ENCODE measurements around the gene LTBP4. TPM values are rescaled to one million over a fixed set of nuclear protein-coding genes. Genes with fewer than 3 reads are reported as not detected.
"Not testable (repeated sequence)": the region's sequence is repeated elsewhere in the genome, so short reads cannot be mapped to it uniquely, and the experiment has no call there.

The LTBP4 gene
- total RNA-seq, 1 donor from 2014 or later, result 55.5 TPM

DNA sequence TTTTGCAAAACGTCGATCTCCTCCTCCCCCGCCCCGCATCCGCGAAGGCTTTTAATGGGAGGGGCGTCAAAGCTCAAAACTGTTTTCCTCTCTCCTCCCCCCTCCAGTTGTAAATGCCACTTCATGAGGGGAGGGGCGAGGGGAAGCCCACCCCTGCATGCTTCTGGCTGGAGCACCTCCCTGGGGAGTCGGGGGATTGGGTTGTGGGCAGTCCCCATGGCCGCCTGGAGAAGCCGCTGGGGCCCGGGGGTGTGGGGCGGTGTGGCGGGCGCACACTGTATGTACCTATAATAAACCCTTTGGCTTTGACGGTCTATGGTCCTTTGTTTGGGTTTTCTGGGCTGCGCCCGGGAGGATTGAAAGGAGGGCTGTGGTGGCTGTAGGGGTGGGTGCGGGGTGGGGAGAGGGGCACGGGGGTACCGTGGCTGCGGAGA, 25.0 kb upstream of the LTBP4 start:
- intact Hi-C loops (cut with micrococcal nuclease), result loop anchor here (1.0 to 10.0 kb wide), 8 partner anchors 9 to 1451 kb away; partner anchors contain the start of genes AKT2, C19orf47, PAK4 and PLD3

DNA sequence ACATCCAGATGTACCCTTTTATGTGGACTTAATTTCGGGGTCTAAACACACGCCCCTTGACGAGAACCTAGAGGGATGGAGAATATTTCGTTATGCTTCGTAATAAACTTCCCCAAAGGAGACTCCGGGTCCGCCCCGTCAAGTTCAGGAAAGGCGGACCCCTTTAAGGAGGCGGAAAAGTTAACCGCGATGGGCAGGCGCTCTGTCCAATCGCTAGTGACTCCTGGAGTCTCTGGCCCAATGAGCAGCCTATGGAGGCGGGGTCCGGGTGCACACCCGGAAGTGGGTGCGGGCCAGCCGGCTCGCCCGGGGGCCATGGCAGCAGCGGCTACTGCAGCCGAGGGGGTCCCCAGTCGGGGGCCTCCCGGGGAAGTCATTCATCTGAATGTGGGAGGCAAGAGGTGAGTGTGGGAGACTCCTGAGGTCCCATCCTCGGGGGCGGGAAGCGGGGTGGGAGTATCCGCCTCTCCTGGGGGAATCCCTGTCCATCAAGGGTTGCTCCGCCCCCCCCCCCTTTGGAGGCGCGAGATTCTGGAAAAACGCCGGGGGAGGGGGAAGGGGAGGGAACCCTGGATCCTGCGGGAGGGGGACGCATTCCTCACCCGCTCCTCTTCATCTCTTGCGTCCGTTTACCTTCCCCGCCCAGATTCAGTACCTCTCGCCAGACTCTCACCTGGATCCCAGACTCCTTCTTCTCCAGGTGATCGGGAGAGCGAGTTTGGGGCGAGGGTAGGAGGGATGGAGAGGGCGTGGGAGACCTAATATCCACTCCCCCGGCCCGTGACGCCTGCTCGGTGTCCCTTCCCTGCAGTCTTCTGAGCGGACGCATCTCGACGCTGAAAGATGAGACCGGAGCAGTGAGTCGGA, 24.4 kb upstream of the LTBP4 start, which contains the start of gene SHKBP1:
SHKBP1 (plus strand) TSS at position 289 of the 867 bp plus-strand sequence; CDS start at position 316, 27 bp downstream.
- intact Hi-C loops (cut with micrococcal nuclease), result loop anchor here (1.0 to 10.0 kb wide), 8 partner anchors 8 to 1452 kb away; partner anchors contain the start of genes AKT2, C19orf47, PAK4 and PLD3

DNA sequence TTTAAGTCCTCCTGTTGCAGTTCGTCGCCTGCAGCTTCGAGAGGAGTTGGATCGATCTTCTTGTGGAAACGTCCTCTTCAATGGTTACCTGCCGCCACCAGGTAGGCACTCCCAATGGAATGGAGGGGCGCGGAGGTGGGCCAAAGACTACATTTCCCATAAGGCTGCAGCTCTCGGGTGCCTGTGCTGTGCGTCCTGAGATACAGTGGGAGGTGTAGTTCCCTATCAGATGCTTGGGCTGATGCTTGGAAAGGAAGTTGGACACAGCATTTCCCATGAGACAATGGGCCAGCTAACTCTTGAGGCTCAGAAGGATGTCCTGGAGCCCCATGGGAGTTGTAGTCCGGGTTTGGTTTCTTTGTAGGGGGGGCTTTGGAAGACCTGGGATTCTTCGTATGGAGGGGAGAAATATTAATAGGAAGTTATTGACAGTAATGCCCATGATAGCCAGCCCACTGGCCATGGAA, 22.7 kb upstream of the LTBP4 start:
- intact Hi-C loops (cut with micrococcal nuclease), result loop anchor here (1.0 to 10.0 kb wide), 3 partner anchors 8 to 1454 kb away; partner anchors contain the start of genes C19orf47, PAK4 and PLD3

DNA sequence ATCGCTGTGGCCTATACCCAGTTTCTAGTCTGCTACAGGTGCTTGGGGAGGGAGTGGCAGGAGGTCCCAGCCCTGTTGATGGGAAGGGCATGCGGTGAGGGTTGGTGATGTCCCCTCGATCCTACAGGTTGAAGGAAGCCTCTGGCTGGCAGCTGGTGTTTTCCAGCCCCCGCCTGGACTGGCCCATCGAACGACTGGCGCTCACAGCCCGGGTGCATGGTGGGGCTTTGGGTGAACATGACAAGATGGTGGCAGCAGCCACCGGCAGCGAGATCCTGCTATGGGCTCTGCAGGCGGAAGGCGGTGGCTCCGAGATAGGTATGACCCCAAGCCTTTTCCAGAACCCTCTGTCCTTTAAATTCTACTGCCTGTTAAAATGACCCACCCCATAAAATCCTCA, 20.6 kb upstream of the LTBP4 start:
- intact Hi-C loops (cut with micrococcal nuclease), result no loop called here

DNA sequence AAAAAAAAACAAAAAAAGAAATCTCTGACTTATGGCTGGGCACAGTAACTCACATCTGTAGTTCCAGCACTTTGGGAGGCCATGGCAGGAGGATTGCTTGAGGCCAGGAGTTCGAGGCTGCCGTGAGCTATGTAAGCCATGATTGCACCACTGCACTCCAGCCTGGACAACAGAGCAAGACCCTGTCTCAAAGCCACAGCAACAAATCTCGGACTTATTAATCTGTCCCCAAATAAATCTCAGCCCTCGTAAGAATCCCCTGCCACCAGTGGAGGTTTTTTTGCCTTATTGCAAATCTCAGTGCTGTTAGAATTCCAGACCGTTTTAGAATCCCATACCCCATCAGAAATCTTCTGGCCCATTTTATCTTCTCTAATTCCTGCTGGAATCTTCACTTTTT, 19.6 kb upstream of the LTBP4 start:
- intact Hi-C loops (cut with micrococcal nuclease), result no loop called here

DNA sequence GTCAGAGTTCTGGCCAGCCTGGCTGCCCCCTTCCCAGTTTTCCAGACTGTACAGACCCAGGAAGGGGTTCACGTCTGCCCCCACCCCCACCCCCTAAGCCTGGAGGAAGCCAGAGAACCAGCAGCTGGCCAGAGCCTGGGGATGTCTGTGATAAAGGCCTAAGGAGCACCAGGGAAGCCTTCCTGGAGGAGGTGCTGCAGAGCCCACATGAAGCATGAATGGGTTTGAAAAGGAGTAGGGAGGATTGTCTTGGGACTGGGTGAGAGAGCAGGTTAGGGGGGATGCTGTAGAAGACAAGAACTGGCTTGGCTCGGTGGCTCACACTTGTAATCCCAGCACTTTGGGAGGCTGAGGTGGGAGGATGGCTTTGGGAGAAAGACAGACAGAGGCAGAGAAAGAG, 18.7 kb upstream of the LTBP4 start:
- intact Hi-C loops (cut with micrococcal nuclease), result no loop called here

DNA sequence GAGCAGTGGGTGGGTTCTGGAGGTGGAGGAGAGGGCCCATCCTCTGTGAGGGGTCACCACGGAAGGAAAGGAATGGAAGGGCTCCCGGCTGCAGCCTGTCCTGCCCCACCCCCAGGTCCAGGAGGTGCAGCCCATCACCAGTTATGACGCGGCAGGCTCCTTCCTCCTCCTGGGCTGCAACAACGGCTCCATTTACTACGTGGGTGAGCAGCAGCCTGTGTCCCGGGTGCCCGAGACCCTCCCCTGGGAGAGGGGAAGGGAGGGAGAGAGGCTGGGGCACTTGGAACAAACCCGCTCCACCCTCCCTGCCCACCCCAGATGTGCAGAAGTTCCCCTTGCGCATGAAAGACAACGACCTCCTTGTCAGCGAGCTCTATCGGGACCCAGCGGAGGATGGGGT, 17.9 kb upstream of the LTBP4 start:
- intact Hi-C loops (cut with micrococcal nuclease), result no loop called here

DNA sequence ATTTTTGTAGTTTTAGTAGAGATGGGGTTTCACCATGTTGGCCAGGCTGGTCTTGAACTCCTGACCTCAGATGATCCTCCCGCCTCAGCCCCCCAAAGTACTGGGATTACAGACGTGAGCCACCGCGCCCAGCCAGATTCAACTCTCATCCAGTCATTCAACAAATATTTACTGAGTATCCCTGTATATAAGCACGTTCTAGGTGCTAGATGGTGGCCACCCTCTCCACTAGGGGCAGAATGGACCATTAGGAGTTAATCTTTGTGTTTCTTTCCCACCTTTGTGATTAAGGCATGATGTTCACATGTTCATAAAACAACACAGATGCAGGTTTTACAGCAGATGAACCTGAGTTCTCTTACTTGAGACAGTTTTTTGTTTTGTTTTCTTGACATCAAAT, 17.2 kb upstream of the LTBP4 start:
- intact Hi-C loops (cut with micrococcal nuclease), result no loop called here

DNA sequence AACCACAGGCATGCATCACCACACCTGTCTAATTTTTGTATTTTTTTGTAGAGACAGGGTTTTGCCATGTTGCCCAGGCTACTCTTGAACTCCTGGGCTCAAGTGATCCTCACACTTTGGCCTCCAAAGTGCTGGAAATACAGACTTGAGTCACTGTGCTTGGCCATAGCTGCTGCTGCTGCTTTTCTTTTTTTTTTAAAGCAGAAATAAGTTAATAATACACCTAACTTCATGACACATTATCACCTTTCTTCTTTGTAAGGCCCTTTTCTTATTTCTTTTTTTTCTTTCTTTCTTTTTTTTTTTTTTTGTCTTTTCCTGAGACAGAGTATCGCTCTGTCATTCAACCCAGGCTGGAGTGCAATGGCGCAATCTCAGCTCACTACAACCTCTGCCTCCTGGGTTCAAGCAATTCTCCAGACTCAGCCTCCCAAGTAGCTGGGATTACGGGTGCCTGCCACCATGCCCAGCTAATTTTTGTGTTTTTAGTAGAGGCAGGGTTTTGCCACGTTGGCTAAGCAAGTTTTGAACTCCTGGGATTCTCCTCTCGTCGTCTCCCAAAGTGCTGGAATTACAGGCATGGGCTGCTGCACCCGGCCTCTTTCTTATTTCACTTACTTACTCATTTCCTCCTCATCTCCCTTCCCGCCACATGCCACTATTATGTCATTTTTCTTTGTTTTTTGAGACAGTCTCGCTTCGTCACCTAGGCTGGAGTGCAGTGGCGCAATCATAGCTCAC, 15.8 kb upstream of the LTBP4 start:
- intact Hi-C loops (cut with micrococcal nuclease), result loop anchor here (1.0 kb wide), 1 partner anchor 9 kb away; the partner anchor contains the start of gene SHKBP1

DNA sequence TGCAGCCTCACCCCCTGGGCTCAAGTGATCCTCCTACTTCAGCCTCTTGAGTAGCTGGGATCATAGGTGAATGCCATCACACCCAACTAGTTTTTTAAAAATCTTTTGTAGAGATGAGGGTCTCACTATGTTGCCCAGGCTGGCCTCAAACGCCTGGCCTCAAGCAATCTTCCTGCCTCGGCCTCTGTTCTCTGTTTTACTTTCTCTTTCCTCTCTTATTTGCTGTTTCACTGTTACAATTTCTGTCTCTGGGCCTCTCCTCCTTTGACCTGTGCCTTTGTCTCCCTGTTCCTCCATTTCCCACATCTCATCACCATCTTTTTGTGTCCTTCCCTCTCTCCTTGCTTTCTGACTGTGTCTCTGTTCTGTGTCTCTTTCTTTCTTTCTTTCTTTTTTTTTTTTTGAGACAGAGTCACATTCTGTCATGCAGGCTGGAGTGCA, 15.2 kb upstream of the LTBP4 start:
- intact Hi-C loops (cut with micrococcal nuclease), result loop anchor here (1.0 kb wide), 1 partner anchor 10 kb away; the partner anchor contains the start of gene SHKBP1

DNA sequence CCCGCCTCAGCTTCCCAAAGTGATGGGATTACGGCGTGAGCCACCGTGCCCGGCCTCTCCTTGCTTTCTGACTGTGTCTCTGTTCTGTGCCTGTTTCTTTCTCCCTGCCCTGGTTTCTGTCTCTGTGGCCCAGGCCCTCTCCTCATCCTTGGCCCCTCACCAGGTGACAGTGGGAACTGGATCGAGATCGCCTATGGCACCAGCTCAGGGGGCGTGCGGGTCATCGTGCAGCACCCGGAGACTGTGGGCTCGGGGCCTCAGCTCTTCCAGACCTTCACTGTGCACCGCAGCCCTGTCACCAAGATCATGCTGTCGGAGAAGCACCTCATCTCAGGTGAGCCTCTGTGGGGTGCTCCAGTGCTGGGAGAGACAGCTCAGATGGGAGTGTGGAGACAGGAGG, 14.6 kb upstream of the LTBP4 start:
- intact Hi-C loops (cut with micrococcal nuclease), result no loop called here

DNA sequence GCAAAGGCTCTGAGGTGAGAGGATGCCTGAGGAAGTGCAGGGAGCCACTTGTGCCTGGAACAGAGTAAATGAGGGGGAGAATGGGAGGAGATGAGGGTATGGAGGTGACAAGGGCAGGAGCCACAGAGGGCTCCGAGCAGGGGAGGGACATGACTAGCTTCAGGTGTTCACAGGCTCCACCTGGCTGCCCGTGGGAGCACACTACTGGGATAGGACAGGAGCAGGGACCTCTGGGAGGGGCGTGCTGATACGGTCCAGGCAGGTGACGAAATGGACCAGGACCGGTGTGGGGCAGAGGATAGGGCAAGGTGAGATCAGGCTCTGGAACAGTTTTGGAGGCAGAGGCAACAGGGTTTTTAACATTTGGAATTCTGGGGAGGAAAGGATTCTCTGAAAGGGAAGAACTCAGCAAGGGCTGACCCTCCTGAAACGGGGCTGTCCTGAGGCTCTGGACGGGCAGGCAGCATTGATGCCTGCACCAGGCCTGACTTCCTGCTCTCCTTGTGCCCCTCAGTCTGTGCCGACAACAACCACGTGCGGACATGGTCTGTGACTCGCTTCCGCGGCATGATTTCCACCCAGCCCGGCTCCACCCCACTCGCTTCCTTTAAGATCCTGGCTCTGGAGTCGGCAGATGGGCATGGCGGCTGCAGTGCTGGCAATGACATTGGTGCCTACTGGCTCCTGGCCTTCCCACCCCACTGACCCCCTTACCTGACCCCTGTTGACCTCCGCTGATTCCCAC, 12.9 kb upstream of the LTBP4 start:
- intact Hi-C loops (cut with micrococcal nuclease), result no loop called here

DNA sequence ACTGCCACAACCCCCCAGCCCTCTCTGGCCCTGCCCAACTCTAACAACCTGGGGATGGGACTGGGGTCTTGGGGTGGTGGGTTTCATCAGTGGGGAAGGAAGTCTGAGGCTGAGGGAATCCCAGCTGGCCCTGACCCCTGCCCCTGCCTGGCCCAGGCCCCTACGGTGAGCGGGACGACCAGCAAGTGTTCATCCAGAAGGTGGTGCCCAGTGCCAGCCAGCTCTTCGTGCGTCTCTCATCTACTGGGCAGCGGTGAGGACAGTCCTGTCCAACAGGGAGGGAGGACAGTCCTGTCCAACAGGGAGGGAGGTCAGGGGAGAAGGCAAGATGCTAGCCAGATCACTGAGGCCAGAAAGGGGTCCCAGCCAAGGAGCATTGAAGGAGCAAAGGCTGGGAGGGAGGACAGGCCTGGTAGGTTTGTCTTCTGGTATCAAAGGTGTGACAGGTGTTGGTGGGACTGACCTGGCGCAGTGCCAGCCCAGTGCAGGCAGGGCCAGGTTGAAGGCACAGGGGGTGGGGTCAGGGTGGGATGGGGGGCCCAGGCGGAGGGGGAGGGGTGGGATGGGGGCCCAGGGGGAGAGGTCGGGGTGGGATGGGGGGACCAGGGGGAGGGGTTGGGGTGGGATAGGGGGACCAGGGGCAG, 12.1 kb upstream of the LTBP4 start:
- intact Hi-C loops (cut with micrococcal nuclease), result no loop called here

DNA sequence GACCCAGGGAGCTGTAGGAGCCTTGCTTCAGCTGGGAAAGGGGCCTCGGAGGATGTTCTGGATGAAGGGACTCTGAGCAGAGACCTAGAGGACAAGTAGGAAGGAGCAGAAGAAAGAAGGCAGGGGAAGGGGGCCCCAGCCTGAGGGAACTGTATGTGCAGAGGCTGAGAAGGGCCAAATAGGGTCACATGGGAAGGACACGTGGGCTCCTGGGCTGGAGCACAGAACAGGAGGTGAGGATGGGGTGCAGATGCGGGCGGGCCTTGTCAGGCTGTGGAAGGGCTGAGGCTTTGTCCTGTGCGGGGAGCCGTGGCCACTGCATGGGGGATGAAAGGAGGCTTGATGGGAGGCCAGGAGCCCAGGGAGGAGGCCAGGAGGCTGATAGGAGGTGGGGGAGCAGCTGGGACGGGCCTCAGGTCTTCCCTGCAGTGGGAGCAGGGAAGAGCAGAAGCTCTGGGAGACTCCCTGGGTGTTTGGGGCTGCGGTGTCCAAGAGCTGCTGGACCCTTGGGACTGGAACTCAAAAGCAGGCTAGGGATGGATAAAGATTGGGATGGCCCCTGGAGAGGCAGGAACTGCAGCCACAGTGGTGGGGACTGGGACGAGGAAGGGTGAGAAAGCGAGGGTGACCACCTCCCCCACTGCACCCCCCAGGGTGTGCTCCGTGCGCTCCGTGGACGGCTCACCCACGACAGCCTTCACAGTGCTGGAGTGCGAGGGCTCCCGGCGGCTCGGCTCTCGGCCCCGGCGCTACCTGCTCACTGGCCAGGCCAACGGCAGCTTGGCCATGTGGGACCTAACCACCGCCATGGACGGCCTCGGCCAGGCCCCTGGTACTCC, 11.4 kb upstream of the LTBP4 start:
- intact Hi-C loops (cut with micrococcal nuclease), result no loop called here

DNA sequence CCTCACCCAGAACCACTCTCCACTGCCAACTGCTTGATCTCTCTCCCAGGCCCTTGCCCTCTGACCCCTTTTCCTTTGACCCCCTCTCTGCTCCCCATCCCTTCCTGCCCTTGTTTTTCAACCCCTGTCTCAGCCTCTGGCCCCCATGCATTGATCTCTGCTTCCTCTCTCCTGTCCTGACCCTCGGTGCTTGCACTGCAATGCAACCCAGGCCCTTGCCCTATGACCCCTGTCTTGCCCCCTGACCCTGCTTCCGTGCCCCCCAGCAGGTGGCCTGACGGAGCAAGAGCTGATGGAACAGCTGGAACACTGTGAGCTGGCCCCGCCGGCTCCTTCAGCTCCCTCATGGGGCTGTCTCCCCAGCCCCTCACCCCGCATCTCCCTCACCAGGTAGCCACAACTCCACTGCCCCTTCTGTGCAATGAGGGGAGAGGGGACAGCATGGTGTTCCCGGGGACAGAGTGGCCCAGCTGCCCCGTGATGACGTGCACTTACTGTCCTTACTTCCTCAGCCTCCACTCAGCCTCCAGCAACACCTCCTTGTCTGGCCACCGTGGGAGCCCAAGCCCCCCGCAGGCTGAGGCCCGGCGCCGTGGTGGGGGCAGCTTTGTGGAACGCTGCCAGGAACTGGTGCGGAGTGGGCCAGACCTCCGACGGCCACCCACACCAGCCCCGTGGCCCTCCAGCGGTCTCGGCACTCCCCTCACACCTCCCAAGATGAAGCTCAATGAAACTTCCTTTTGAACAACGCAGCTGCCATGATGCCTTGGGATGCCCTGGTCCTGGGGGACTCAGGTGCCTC, 10.5 kb upstream of the LTBP4 start:
- intact Hi-C loops (cut with micrococcal nuclease), result no loop called here

DNA sequence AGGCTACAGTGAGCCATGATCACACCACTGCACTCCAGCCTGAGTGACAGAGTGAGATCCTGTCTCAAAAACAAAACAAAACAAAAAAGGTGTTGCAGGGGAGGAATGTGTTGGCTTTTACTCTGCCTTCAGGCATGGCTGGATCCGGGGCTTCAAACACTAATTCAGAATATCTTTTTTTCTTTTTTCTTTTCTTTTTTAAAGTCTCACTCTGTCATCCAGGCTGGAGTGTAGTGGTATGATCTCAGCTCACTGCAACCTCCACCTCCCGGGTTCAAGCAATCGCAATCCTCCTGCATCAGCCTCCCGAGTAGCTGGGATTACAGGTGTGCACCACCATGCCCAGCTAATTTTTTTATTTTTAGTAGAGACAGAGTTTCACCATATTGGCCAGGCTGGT, 9.4 kb upstream of the LTBP4 start:
- intact Hi-C loops (cut with micrococcal nuclease), result not testable (repeated sequence)

DNA sequence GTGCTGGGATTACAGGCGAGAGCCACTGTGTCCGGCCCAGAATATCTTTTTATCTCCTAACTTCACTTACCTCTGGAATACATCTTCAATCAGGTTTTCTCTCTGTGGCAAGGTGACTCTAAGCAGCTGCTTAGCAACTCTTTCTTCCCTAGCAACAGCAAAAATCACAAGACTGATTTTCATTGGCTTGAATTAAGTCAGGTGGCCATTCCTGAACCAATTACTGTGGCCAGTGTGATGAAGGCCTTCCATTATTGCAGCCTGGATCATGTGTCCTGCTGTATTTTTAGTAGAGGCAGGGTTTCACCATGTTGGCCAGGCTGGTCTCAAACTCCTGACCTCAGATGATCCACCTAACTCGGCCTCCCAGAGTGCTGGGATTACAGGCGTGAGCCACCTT, 9.0 kb upstream of the LTBP4 start:
- intact Hi-C loops (cut with micrococcal nuclease), result no loop called here

DNA sequence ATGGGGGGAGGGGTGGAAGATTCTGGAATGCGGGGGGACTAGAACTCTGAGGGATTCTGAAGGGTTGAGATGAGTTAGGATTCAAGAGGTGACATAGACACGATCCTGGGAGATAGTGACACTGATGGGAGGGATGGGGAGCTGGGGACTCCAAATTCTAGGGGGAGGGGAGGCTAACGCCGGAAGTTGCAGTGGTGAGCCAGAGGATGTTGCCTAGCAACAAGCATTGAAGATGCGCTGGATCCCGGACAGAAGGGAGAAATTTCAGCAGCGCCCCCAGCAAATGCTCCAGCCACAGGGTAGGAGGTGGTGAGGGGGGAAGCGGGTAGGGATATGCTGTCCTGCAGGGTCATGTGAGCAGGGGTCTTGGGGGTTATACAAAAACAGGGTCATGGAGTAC, 6.9 kb upstream of the LTBP4 start:
- intact Hi-C loops (cut with micrococcal nuclease), result no loop called here

DNA sequence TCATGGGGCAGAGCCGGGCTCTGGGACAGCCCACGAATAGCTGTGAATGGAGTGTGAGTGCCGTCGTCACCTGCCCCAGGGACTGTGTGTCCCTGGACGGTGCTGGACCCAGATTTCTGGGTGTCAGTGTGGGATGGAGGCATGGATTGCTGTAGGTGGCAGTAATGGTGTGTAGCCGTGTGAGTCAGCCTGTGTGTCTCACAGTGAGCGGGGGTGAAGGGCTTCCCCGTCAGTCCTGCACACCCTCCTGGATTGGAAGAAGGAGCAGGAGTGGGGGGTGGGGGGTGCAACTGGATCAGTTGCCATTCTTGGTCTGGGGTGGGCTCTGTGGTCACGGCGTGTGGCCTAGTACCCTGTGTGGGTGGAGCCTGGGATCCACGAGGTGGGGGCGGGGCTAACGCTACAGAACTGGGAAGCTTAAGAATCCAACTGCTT, 6.5 kb upstream of the LTBP4 start:
- intact Hi-C loops (cut with micrococcal nuclease), result no loop called here

Measured in T-helper 1 cell treated with Interleukin-12 subunit alpha and Interleukin-12 subunit beta and Interleukin-4 antibody, amounts not matched to agents 30 ng/mL and 1 ng/mL, for 36 hours (primary cell).